Uterus (tissue), 4 donors: ENCODE data around the gene ERAS. TPM values are rescaled to one million over a fixed set of nuclear protein-coding genes. Genes with fewer than 3 reads are reported as not detected.

Source experiments
- DNase-seq, 2 donors: peaks; one replicate each; pipeline ENCODE4 v3.0.0-alpha.2; 2019 to 2020
- H3K27ac ChIP-seq, 2 donors: fragments of 200-600 bp; sonication (generic); 1 replicate in 1 of 2; 2 replicates in 1 of 2; pipeline ENCODE4 v1.5.1; 2016 to 2018
- H3K27me3 ChIP-seq, 2 donors: fragments of 200-600 bp; sonication (generic); one replicate each; pipeline ENCODE4 v1.5.1; 2018 to 2019; ENCODE audit warnings: control low read depth in 1 of 2
- H3K36me3 ChIP-seq, 2 donors: fragments of 200-600 bp; sonication (generic); one replicate each; pipeline ENCODE4 v1.5.1; 2019; ENCODE audit warnings: control low read depth in 1 of 2
- H3K4me1 ChIP-seq, 2 donors: fragments of 200-600 bp; sonication (generic); one replicate each; pipeline ENCODE4 v1.5.1; 2018 to 2019; ENCODE audit warnings: control low read depth in 1 of 2
- H3K4me3 ChIP-seq, 2 donors: fragments of 200-600 bp; sonication (generic); 1 replicate in 1 of 2; 2 replicates in 1 of 2; pipeline ENCODE4 v1.5.1; 2018 to 2019; ENCODE audit warnings: mild to moderate bottlenecking in 1 of 2
- H3K9me3 ChIP-seq, 2 donors: fragments of 200-600 bp; sonication (generic); one replicate each; pipeline ENCODE4 v1.5.1; 2019; ENCODE audit warnings: control low read depth in 1 of 2
- POLR2A ChIP-seq, 2 donors: fragments of 450-650 bp; IDR thresholded peaks; one replicate each; pipeline ENCODE4 v1.6.1; 2016; ENCODE audit warnings: antibody characterized with exemption in 2 of 2, mild to moderate bottlenecking in 1 of 2, moderate library complexity in 1 of 2
- intact Hi-C: fragments of 100-400 bp; cut with DNase I; formaldehyde crosslinking; loops from one replicate; pipeline ENCODE4 v1.15.1; 2023; ENCODE audit warnings: low total_unique reads
- total RNA-seq, 4 donors: library from RNA; depleted of rRNA in 3 of 4; stranded (reverse); fragments of >200 nt in 3 of 4; gene quantifications; one replicate each; pipeline versions ENCODE4 v1.1.0 to v1.2.4, GENCODE V29; 2014 to 2023
- TF ChIP-seq, protein P1 (sequence below), 4 experiments: fragments of 200-600 bp in 2 of 4; fragments of 450-650 bp in 2 of 4; sonication (generic) in 2 of 4; IDR thresholded peaks; one replicate each; pipeline ENCODE4 v1.5.1; 2016 to 2019; ENCODE audit warnings: antibody characterized with exemption in 4 of 4, mild to moderate bottlenecking in 2 of 4, moderate library complexity in 1 of 4
- donor health status: DM: yes; HTN: yes; CAD: no.

ERAS gene, protein sequence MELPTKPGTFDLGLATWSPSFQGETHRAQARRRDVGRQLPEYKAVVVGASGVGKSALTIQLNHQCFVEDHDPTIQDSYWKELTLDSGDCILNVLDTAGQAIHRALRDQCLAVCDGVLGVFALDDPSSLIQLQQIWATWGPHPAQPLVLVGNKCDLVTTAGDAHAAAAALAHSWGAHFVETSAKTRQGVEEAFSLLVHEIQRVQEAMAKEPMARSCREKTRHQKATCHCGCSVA
- under 1 TPM in 2 of 4 donors, not detected in 2; 0.41 to 0.46 TPM for total RNA-seq

DNA sequence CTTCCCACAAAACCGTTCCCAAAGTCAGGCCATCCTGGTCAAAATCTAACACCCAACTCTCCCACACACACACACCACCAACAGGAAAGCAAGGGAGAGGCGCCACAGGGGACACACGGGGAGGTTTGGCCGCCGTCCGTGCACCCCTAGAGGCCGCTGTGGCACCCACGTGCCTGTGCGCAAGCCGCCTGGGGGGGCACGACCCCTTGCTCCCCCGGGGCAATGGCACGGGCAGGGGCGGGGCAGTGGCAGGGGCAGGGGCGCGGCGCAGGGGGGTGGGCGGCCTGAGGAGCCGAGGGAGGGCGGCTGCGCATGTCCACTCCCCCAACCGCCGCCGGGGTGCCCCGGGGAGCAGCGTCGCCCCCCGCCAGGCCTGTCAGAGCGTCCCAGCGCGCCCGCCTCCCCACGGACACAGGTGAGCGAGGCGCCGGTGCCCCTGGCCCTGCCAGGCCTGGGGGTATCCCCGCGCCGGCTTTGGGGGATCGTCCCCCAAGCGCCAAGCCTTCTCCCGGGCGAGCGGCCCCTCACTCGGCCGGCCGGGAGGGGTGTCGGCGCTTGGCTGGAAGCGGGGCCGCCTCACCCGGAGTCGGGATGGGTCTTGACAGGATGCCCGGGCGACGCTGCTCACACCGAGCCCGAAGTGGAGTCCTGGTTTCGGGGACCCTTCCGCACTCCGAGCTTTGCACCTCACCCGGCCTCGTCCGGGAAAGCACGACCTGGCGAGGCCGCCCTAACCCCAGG, at the start of gene ERAS:
Gene ERAS (plus strand): TSS at position 379 of the 741 bp plus-strand sequence. CDS start 2,611 bp downstream, outside the sequence.
- H3K4me3 ChIP-seq = no peak within 1 kb of the TSS
- no peak within 1 kb of the TSS for H3K27ac ChIP-seq
- no peaks in the 10 kb centered on the region for H3K4me1 ChIP-seq
- intact Hi-C loops = no loop called here
- no peaks in the 10 kb centered on the region for H3K27me3 ChIP-seq
- no peaks in the 10 kb centered on the region for H3K9me3 ChIP-seq
- H3K36me3 ChIP-seq = no peaks in the 10 kb centered on the region
- no peak for DNase-seq
- no peak for TF ChIP-seq POLR2A (IDR thresholded peaks at IDR 0.05)
- TF ChIP-seq, protein P1, sequence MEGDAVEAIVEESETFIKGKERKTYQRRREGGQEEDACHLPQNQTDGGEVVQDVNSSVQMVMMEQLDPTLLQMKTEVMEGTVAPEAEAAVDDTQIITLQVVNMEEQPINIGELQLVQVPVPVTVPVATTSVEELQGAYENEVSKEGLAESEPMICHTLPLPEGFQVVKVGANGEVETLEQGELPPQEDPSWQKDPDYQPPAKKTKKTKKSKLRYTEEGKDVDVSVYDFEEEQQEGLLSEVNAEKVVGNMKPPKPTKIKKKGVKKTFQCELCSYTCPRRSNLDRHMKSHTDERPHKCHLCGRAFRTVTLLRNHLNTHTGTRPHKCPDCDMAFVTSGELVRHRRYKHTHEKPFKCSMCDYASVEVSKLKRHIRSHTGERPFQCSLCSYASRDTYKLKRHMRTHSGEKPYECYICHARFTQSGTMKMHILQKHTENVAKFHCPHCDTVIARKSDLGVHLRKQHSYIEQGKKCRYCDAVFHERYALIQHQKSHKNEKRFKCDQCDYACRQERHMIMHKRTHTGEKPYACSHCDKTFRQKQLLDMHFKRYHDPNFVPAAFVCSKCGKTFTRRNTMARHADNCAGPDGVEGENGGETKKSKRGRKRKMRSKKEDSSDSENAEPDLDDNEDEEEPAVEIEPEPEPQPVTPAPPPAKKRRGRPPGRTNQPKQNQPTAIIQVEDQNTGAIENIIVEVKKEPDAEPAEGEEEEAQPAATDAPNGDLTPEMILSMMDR (IDR thresholded peaks at IDR 0.05) = no peak

DNA sequence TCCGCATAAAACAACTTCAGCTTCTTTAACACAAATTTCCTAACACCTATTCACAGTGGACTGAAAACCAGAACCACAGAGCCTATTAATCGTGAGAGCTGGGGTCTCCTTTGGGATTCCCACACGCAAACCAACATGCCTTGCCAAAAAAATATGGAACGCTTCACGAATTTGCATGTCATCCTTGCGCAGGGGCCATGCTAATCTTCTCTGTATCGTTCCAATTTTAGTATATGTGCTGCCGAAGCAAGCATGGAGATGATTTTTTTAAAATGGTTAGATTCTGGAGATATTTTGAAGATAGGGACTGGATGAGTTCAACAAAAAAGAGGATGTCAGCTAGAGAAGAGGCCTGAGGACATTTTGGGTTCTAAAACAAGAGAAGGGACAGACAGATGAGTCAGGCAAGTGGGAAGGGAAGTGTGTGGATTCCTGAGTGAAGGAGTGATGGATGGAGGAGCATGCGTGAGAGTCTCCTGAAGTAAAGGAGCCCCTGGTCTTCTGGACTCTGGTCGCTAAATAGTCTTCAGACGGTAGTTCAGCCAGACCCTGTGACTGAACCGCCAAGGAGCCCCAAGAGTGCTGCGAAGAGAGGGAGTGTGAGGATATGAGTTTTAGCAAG, 49.4 kb upstream of the ERAS start:
- Histone ChIP-seq H3K36me3 (no peaks in the 10 kb centered on the region), H3K9me3 (no peaks in the 10 kb centered on the region), H3K27me3 (peaks cover 0 to 2% of the 10 kb centered on the region in 2 donors), H3K27ac (no peak overlapping the region), H3K4me3 (no peak overlapping the region), H3K4me1 (no peaks in the 10 kb centered on the region)
- DNase-seq = no peak
- intact Hi-C loops = no loop called here
- TF ChIP-seq, protein P1 (IDR thresholded peaks at IDR 0.05) = no peak
- no peak for TF ChIP-seq POLR2A (IDR thresholded peaks at IDR 0.05)

DNA sequence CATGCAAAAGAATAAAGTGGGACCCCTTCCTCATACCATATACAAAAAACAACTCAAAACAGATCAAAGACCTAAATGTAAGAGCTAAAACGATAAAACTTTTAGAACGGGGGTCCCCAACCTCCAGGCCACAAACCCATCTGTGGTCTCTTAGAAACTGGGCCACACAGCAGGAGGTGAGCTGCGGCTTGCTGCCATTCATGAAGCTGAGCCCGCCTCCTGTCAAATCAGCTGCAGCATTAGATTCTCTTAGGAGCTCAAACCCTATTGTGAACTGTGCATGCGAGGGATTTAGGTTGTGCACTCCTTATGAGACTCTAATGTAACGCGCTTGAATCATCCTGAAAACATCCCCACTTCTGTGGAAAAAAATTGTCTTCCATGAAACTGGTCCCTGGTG, 46.9 kb upstream of the ERAS start:
- no peak for DNase-seq
- intact Hi-C loops = no loop called here

DNA sequence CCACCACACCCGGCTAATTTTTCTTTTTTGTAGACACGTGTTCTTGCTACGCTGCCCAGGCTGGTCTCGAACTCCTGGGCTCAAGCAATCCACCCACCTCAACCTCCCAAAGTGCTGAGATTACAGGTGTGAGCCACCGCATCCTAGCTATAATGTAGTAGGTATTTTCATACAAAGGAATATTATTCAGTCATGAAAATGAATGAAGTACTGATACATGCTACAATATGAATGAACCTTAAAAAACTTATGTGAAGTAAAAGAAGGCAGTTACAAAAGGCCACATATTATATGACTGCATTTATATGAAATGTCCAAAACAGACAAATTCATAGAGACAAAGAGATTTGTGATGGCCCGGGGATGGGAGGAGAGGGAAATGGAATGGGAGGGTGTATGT, 44.6 kb upstream of the ERAS start:
- no peaks in the 10 kb centered on the region for H3K9me3 ChIP-seq
- intact Hi-C loops = no loop called here
- no peaks in the 10 kb centered on the region for H3K36me3 ChIP-seq
- no peak overlapping the region for H3K27ac ChIP-seq
- no peaks in the 10 kb centered on the region for H3K4me1 ChIP-seq
- DNase-seq = no peak
- TF ChIP-seq POLR2A (IDR thresholded peaks at IDR 0.05) = no peak
- TF ChIP-seq, protein P1 (IDR thresholded peaks at IDR 0.05) = no peak
- no peak overlapping the region for H3K4me3 ChIP-seq
- H3K27me3 ChIP-seq = no peaks in the 10 kb centered on the region

More for the DNA sequence above, 46.9 kb upstream of the ERAS start:
- Histone ChIP-seq H3K4me3 (no peak overlapping the region), H3K27ac (no peak overlapping the region), H3K4me1 (no peaks in the 10 kb centered on the region), H3K9me3 (no peaks in the 10 kb centered on the region), H3K36me3 (no peaks in the 10 kb centered on the region), H3K27me3 (no peaks in the 10 kb centered on the region)
- TF ChIP-seq, protein P1 (IDR thresholded peaks at IDR 0.05) = no peak
- TF ChIP-seq POLR2A (IDR thresholded peaks at IDR 0.05) = no peak

DNA sequence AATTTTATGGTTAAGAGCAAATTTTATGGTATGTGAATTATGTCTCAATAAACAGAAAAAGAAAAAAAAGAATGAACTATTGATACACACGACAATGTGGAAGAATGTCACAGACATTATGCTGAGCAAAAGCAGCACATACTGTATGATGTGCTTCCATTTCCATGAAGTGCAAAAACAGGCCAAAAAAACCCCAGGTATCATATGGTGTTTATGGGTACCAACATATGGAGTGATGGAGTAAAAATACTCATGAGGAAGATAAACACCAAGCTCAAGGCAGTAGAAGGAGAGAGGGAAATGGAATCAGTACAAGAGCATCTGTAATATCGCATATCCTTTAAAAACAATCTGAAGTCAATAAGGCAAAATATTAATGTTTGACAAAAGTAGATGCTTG, 44.1 kb upstream of the ERAS start:
- Histone ChIP-seq H3K4me1 (no peaks in the 10 kb centered on the region), H3K36me3 (no peaks in the 10 kb centered on the region), H3K27me3 (no peaks in the 10 kb centered on the region), H3K9me3 (no peaks in the 10 kb centered on the region), H3K27ac (no peak overlapping the region), H3K4me3 (no peak overlapping the region)
- TF ChIP-seq POLR2A (IDR thresholded peaks at IDR 0.05) = no peak
- TF ChIP-seq, protein P1 (IDR thresholded peaks at IDR 0.05) = no peak
- intact Hi-C loops = no loop called here
- DNase-seq = no peak
